Stimulated activated memory B cell treated with anti-CD40 and anti-IgM and Interleukin-4, amounts not matched to agents 10 μg/mL and 1 μg/mL and 100 μg/mL, for 72 hours (primary cell): ENCODE results near the gene KCNK18.
"Not testable (repeated sequence)": the region's sequence is repeated elsewhere in the genome, so short reads cannot be mapped to it uniquely, and the experiment has no call there.

Experiments used
- ATAC-seq: fragments of 150-1000 bp; cut with Tn5 transposase; 2 replicates; pipeline ENCODE4 v1.10.0; 2021
- H3K27ac Mint-ChIP-seq: one replicate; pipeline ENCODE4 v1.8.0; 2022; ENCODE audit warnings: mild to moderate bottlenecking, mixed read lengths
- H3K27me3 Mint-ChIP-seq: one replicate; pipeline ENCODE4 v1.8.0; 2022; ENCODE audit warnings: mixed read lengths
- H3K36me3 Mint-ChIP-seq: one replicate; pipeline ENCODE4 v1.8.0; 2022; ENCODE audit warnings: mixed read lengths
- H3K4me1 Mint-ChIP-seq: one replicate; pipeline ENCODE4 v1.8.0; 2022; ENCODE audit warnings: mixed read lengths
- H3K4me3 Mint-ChIP-seq: one replicate; pipeline ENCODE4 v1.8.0; 2022; ENCODE audit warnings: mild to moderate bottlenecking, moderate library complexity, mixed read lengths
- H3K9me3 Mint-ChIP-seq: one replicate; pipeline ENCODE4 v1.8.0; 2022; ENCODE audit warnings: mixed read lengths

The KCNK18 gene

DNA sequence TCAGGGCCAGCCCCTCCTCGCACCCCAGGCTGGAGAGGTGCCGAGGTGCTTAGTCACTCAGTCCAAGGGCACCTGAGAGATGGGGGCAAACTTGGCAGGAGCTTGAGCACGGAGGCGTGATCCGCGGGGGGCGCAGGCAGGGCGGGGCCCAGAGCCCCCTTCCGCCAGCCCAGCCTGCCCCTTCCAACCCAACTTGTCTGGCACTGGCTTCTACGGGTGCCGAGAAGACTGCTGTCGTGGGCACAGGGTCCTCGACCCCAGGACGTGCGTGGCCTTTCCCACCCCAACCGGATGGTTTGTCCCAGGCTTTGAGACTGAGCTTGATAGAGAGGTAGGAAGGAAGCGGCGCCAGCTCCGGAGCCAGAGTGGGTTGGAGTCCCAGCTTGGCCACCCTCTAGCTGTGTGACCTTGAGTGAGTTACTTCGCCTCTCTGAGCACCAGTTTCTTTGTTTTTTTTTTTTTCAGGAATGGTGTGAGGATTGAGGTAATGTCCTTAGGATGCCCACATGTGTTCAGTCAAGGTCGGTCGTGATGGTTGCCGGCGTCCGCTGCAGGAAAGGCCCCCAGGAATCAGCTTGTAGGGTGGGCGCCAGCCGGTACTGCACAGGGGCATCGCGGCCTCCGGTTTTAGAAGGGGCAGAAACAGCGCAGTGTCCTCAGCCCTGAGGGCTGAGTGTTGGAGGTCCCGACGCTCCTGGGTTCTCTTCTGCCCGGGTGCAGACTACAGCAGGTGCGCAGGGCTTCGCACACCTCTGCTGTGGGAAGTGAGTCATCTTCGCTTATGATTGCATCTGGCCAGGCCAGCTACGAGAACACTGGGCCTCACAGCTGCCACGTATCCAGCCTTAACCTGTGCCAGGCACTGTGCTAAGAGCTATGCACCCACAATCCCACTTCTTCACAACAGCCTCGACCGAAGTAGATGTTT is 30.6 kb upstream of the KCNK18 start:
- H3K9me3 Mint-ChIP-seq: no peaks in the 10 kb centered on the region
- peaks cover 31% of the 10 kb centered on the region for H3K4me1 Mint-ChIP-seq
- no peaks in the 10 kb centered on the region for H3K36me3 Mint-ChIP-seq
- H3K27me3 Mint-ChIP-seq: peaks cover 96% of the 10 kb centered on the region
- ATAC-seq: no peak
- H3K4me3 Mint-ChIP-seq: no peak overlapping the region
- no peak overlapping the region for H3K27ac Mint-ChIP-seq

DNA sequence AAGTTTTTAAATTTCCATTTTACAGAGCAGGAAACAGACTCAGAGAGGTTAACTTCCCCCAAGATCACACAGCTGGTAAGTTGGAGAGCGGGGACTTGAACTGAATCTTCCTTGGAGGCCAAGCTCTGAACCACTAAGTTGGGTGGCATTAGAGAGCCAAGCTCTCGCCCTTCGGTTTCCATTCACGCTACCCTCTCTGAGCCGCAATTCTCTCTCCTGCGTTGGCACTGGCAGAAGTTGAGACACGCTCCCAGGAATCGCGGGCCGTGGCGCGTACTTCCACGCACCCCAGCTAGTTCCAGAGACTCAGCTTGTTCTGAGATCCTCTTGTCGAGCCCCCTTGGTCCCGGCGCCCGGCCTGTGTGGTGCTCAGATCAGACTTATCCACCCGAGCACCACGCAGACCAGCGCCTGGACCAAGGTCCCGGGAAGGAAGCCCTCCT is 29.9 kb upstream of the KCNK18 start:
- no peak for ATAC-seq
- Mint-ChIP-seq H3K4me3 (no peak overlapping the region), H3K4me1 (peaks cover 26% of the 10 kb centered on the region), H3K36me3 (no peaks in the 10 kb centered on the region), H3K9me3 (no peaks in the 10 kb centered on the region), H3K27ac (no peak overlapping the region), H3K27me3 (peaks cover 96% of the 10 kb centered on the region)

GRCh38 chr10:117167789-117168674 is 29.3 kb upstream of the KCNK18 start:
- Mint-ChIP-seq H3K4me3 (no peak overlapping the region), H3K36me3 (no peaks in the 10 kb centered on the region), H3K27me3 (peaks cover 96% of the 10 kb centered on the region), H3K27ac (no peak overlapping the region), H3K4me1 (peaks cover 21% of the 10 kb centered on the region), H3K9me3 (no peaks in the 10 kb centered on the region)
- peak; percentile 79 for ATAC-seq

- Mint-ChIP-seq H3K4me3 (no peak overlapping the region), H3K27me3 (peaks cover 92% of the 10 kb centered on the region), H3K36me3 (no peaks in the 10 kb centered on the region), H3K9me3 (no peaks in the 10 kb centered on the region), H3K27ac (no peak overlapping the region), H3K4me1 (peaks cover 21% of the 10 kb centered on the region)
- no peak for ATAC-seq
Observed at GRCh38 chr10:117168729-117169128, 28.6 kb upstream of the KCNK18 start.

DNA sequence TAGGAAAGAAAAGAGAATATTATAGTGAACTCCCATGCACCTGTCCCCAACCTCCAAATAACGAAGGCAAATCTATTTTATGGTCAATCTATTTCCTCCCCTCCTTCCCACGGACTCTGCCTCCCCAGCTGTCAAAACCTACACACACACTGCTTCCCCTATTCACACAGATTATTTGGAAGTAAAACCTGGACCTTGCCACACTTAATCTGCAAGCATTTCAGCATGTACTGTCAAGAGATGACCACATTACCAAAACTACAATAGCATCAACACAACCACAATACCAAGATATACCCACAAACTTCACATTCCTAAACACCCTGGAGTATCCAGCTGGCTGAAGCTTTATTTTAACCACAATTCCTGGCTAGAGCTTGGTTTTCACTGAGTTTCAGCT is 27.8 kb upstream of the KCNK18 start:
- no peak for ATAC-seq
- Mint-ChIP-seq H3K27ac (no peak overlapping the region), H3K27me3 (peaks cover 85% of the 10 kb centered on the region), H3K36me3 (no peaks in the 10 kb centered on the region), H3K4me3 (no peak overlapping the region), H3K4me1 (peaks cover 24% of the 10 kb centered on the region), H3K9me3 (no peaks in the 10 kb centered on the region)

GRCh38 chr10:117170244-117170643 is 27.0 kb upstream of the KCNK18 start:
- H3K4me1 Mint-ChIP-seq: peaks cover 32% of the 10 kb centered on the region
- no peaks in the 10 kb centered on the region for H3K36me3 Mint-ChIP-seq
- H3K27ac Mint-ChIP-seq: no peak overlapping the region
- no peak for ATAC-seq
- H3K9me3 Mint-ChIP-seq: no peaks in the 10 kb centered on the region
- peaks cover 77% of the 10 kb centered on the region for H3K27me3 Mint-ChIP-seq
- H3K4me3 Mint-ChIP-seq: no peak overlapping the region

DNA sequence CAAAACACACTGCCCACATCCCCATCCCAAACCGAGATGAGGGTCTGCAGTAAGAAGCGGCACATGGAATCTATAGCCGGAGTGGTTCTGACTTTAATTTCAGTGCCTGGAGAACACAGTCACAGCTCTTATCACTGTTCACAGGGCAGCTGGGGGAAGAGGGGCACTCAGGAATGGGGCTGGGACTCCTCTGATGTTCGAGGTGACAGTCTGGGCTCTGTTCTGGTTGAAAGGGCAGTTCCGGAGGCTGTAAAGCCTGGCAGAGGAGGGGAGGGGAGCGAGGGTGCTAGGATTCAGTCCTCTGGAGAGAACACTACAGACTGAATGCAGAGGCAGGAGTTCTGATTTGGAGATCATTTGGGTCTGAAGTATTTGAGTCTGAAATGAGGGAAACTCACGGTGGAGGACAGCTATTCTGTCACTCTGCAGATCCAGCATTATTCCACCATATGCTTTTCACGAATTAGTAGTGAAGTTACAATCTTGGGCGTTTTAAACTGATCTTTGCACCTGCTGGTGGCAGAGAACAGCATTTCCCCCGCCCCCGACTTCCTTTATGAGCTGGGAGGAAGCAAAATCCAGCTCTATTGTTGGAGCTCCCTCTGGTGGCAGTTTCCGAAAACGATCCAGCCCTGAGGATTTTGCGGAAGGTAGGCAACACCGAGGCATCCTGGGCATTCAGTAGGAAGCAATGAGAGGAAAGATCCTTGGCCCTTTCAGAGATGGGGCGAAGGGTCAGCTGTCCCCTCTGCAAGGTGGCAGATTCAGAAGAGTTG is 22.7 kb upstream of the KCNK18 start:
- peak overlapping the region; percentile 78 for H3K4me3 Mint-ChIP-seq
- peak; percentile 85 for ATAC-seq
- peaks cover 33% of the 10 kb centered on the region for H3K27me3 Mint-ChIP-seq
- no peaks in the 10 kb centered on the region for H3K36me3 Mint-ChIP-seq
- no peaks in the 10 kb centered on the region for H3K9me3 Mint-ChIP-seq
- no peak overlapping the region for H3K27ac Mint-ChIP-seq
- H3K4me1 Mint-ChIP-seq: peaks cover 16% of the 10 kb centered on the region

DNA sequence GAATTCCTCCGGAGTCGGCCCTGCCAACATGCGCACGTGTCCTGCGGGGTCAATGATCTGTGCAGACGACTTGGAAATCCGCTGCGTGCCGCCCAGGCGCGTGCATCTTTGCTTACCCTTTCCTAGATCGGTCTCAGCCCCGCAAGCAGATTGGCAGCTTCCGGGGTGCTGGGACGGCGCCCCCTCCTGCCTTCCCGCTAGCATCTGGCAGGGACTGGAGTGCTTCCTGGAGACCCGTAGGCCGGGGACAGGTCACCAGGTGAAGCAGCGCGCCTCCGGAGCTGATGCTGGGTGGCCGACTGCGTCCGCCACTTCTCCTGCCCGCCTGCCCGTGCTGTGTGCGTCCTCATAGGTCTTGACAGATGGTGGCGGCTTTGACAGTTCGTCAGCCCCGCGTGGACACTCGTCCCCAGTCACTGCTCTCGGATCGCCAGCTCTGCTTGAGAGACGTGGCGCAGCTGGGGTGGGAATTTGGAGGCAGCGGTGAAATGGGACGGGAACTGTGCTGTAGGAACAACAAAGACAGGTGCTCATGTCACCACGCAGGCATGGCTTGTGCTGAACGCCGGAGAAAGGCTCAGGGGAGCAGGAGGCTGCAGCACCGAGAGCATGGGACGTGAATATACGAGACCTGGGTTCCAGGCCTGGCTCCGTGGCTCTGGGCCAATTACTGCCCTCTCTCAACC is 21.9 kb upstream of the KCNK18 start:
- Mint-ChIP-seq H3K27me3 (peaks cover 31% of the 10 kb centered on the region), H3K4me3 (peak overlapping the region; percentile 78), H3K36me3 (no peaks in the 10 kb centered on the region), H3K9me3 (no peaks in the 10 kb centered on the region), H3K4me1 (peaks cover 16% of the 10 kb centered on the region), H3K27ac (no peak overlapping the region)
- peak; percentile 58 for ATAC-seq

- ATAC-seq: peak; percentile 56
- H3K27ac Mint-ChIP-seq: no peak overlapping the region
- H3K27me3 Mint-ChIP-seq: peaks cover 29% of the 10 kb centered on the region
Observed at GRCh38 chr10:117175901-117176534, 21.3 kb upstream of the KCNK18 start.

DNA sequence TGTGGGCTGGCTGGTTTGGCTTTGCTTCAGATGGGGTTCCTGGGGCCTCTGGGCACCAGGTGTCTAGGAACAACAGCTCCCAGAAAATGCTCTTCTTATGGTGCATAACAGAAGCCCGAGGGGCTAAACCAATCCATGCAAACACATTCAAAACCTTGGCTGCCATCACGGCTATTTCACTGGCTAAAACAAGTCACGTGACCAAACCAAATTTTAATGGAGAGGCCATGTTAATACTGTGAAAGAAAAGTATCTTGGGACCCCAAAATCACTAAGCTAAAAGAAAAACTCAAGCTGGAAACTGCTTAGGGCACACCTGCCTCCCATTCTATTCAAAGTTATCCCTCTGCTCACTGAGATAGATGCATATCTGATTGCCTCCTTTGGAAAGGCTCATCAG is 19.1 kb upstream of the KCNK18 start:
- no peak overlapping the region for H3K27ac Mint-ChIP-seq
- H3K9me3 Mint-ChIP-seq: no peaks in the 10 kb centered on the region
- H3K27me3 Mint-ChIP-seq: peaks cover 14% of the 10 kb centered on the region
- H3K4me1 Mint-ChIP-seq: peaks cover 16% of the 10 kb centered on the region
- no peak overlapping the region for H3K4me3 Mint-ChIP-seq
- ATAC-seq: no peak
- no peaks in the 10 kb centered on the region for H3K36me3 Mint-ChIP-seq

More at GRCh38 chr10:117175901-117176534, 21.3 kb upstream of the KCNK18 start:
- H3K4me3 Mint-ChIP-seq: peak overlapping the region; percentile 78
- peaks cover 16% of the 10 kb centered on the region for H3K4me1 Mint-ChIP-seq
- no peaks in the 10 kb centered on the region for H3K9me3 Mint-ChIP-seq
- no peaks in the 10 kb centered on the region for H3K36me3 Mint-ChIP-seq

DNA sequence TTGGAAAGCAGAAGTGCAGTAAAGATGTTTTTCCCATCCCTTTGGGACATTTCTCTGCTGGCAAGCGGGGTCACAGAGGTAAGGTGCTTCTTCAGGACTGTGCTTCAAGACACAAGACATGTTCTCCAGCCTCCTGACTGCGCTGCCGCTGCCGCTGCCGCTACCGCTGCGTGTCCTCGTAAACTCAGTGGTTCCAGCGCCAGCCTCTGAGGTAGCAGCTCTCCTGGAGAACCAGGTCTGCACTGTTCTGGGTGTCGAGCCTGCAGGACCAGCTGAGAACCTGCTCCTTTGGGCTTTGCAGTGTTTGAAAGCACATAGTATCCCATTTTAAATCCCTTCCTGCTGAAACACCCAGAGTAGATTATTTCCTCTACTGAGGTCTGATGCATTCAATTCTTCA is 13.0 kb upstream of the KCNK18 start:
- H3K27me3 Mint-ChIP-seq: peaks cover 28% of the 10 kb centered on the region
- ATAC-seq: no peak
- no peak overlapping the region for H3K27ac Mint-ChIP-seq
- H3K36me3 Mint-ChIP-seq: no peaks in the 10 kb centered on the region
- H3K4me3 Mint-ChIP-seq: no peak overlapping the region
- H3K4me1 Mint-ChIP-seq: no peaks in the 10 kb centered on the region
- H3K9me3 Mint-ChIP-seq: peaks cover 3% of the 10 kb centered on the region

DNA sequence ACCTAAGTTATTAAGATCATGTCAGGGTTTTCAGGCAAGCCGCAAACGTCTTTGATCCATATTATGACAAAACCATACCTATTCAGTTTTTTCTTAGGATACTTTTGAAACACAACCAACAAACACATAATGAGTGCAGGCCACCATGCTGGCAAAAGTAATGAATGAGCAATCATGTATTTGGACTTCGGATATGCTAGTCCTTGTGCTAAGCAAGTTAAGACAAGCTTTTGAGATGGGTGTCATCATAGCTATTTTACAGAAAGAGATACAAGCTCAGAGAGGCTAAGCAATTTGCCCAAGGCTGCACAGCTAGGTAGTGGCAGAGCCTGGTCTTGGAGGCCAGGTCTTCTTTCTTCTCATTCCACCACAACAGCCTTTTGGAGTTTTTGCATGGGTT is 12.5 kb upstream of the KCNK18 start:
- peaks cover 32% of the 10 kb centered on the region for H3K27me3 Mint-ChIP-seq
- no peaks in the 10 kb centered on the region for H3K36me3 Mint-ChIP-seq
- H3K4me1 Mint-ChIP-seq: no peaks in the 10 kb centered on the region
- H3K4me3 Mint-ChIP-seq: no peak overlapping the region
- peaks cover 7% of the 10 kb centered on the region for H3K9me3 Mint-ChIP-seq
- no peak overlapping the region for H3K27ac Mint-ChIP-seq
- no peak for ATAC-seq

GRCh38 chr10:117185817-117186216 is 11.5 kb upstream of the KCNK18 start:
- not testable (repeated sequence) for H3K36me3 Mint-ChIP-seq, H3K4me3 Mint-ChIP-seq, H3K27ac Mint-ChIP-seq, H3K4me1 Mint-ChIP-seq, ATAC-seq, H3K9me3 Mint-ChIP-seq
- H3K27me3 Mint-ChIP-seq: peaks cover 25% of the 10 kb centered on the region
